ENCODE results near the gene LILRA6. TPM values are rescaled to one million over a fixed set of nuclear protein-coding genes. Genes with fewer than 3 reads are reported as not detected.
"Not testable (repeated sequence)": the region's sequence is repeated elsewhere in the genome, so short reads cannot be mapped to it uniquely, and the experiment has no call there.

The LILRA6 gene
- not detected in 2 replicates for polyA plus RNA-seq (2014; cell fraction: cytosol; rRNA removed)
- polyA plus RNA-seq (2014; cell fraction: nucleus; rRNA removed), result not detected in 2 replicates

DNA sequence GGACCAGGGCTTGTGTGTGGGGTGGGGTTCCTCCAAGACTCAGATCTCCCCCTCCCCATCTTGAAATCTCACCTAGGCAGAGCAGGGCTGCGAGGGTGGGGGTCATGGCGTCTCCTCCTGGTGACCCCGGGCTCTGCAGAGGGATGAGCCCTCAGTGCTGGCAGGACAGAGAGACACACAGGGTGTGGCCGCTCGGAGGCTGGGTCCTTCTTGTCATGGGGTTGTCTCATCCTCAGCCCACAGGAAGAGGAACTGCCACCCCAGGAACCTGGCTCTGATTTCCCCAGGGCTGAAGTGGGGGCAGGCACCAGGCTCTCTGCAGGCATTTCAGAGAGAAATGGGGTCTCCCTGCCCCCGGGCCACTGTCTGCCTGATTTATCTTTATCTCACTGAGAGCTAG lies at the start of gene LILRA6:
Gene LILRA6, minus strand, starts transcription at position 145 of the 400 bp plus-strand sequence.
- DNase-seq (ENCODE audit: low spot score), result not testable (repeated sequence)

DNA sequence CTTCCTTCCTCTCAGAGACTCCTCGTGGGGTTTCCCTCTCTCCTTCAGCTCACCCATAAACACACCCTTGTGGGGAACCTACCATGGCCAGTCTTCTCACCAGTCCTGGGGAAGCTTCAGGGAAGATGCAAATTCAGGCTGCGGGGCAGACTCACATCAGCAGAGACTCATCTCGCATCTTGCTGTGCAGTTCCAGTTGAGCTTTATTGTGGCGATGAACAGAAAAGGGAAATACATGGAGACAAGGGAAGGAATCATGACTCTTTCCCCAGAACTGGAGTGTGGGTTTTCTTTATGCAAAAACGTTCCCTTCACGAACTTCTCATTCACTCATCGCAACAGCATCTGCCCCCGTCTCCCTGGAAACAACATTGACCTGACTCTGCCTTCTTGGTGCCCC lies 46.6 kb upstream of the LILRA6 start:
- not testable (repeated sequence) for DNase-seq (ENCODE audit: low spot score)

DNA sequence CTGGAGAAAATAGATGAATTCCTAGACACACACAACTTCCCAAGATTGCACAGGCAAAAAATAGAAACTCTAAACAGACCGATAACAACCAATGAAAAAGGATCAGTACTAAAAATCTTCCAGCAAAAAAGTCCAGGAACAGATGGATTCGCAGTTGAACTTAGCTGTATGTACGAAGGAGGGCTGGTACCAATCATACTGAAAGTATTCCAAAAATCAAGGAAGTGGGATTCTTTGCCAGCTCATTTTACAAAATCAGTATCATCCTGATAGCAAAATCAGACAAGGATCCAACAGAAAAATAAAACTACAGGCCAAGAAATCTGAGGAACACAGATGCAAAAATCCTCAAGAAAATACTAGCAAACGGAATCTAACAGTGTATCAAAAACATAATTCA lies 44.9 kb upstream of the LILRA6 start:
- no peak for DNase-seq (ENCODE audit: low spot score)

DNA sequence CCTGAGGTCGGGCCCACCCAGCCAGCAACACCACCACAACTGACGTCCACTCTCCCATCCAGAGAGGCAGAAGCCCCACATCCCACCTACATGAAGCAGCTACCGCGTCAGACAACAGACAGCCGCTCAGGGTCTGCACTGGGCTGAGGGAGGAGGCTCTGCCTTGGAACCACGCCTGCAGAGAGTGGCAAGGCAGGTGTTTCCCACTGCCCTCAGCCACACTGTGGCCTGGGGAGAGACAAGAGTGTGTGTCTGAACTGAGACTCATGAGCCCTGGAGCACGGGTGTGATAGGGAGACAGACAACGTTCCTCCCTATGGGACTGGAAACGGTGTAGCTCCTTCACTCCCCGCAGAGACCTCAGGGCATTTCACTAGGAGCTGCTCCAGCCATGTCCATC lies 43.7 kb upstream of the LILRA6 start:
- DNase-seq (ENCODE audit: low spot score), result not testable (repeated sequence)

DNA sequence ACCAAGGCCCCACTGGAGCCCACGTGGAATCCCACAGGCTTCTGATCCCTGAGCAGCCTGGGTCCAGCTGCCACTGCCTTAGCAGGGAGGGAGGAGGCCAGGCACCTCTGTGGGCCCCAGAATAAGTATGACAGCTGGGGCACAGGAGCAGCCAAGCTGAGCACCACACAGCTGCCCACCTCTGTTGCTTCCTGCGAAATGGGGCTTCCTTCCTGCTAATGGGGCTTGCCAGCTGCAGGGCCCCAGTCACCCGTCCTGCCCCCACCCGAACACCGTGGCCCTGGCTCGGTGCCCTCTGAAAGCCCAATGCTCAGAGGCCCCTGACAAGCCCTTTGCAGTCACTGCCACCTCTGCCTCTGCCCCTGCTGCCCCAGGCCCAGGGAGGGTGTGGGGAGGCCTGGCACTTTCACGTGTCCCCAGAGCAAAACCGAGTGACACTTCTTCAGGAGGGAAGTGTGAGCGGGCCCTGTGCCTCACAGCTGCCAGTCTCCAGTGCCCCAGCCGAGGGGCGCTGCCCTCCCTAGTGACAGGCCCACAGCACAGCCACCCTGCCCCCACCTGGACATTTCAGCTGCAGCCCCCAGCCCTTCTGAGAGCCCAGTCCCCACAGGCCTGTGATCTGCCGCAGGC lies 43.0 kb upstream of the LILRA6 start:
- not testable (repeated sequence) for DNase-seq (ENCODE audit: low spot score)

DNA sequence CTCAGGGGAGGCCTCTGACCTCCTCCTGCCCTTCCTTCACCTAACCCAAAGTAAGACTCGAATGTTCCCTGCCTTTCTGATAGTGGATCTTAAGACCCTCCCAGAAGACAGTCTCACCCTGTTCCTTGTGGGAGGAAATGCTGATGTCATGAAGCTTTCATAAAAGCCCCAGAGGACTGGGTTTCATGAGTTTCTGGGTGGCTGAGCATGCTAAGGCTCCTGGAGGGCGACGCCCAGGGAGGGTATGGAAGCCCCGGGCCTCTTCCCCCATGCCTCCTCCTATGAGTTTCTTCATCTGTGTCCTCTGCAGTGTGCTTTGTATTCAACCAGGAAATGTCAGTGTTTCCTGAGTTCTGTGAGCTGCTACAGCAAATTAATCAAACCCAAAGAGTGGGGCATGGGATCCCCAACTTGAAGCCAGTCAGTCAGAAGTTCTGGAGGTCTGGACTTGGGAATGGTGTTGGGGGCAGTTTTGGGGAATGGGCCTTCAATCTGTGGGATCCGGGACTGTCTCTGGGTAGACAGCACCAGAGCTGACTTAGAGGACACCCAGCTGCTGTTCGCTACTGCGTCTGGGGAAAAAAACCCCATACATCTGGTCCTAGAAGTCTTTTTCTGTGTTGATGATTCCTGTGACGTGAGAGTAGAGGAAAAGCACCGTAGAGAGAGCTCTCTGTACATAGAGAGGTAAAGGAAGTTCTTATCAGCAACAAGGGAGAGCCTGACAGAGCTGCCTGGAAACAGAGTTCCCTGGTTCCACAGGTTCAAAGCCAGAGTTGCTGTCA lies 40.3 kb upstream of the LILRA6 start:
- DNase-seq (ENCODE audit: low spot score), result no peak

DNA sequence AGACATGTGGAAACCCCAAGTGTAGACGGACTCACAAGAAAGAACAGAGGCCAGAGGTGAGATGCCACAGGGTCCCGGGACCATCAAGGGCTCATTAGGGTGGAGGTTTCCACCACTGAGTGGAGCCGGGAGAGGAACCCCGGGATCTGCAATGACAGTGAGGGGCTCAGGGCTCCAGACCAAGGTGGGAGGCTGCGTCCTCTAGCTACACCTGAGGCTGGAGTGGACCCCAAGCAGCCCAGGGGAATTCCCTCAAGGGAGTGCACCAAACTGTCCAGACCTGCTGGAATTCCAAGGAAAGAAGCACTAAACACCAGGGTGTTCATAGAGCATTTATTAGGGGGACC lies 39.1 kb upstream of the LILRA6 start:
- not testable (repeated sequence) for DNase-seq (ENCODE audit: low spot score)

DNA sequence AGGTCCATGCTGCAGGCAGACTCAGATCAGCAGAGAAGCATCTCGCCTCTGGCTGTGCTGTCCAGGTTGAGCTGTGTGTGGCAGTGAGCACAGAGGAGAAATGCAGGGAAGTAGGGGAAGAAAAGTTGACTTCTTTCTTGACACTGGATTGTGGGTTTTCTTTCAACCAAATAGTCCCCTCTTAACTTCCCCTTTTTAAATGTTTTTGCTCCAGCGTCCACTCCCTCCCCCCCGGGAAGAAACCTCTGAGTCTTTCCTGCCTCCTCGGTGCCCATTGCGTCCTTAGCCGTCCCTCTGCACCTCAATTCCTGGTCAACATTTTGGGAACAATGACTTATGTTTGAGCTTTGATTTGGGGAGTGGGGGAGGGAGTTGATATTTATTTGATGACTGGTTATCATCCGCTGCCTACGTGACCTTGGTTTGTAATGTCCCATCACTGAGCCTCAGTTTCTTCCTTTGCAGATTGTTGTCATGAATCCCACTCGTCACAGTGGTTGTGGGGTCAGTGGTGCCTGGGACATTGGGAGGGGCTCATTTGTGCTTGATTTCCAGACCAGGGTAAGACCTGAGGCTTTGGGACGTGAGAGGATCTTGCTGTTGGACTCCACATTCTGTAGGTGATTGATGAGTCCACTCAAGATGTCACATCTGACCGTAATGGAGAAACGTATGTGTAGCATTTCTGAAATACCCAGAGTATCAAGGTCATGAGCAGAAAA lies 38.6 kb upstream of the LILRA6 start, which contains the start of gene LILRB2:
Gene LILRB2, minus strand, starts transcription at position 104 of the 722 bp plus-strand sequence. CDS start 614 bp downstream, outside the sequence.
- DNase-seq (ENCODE audit: low spot score), result no peak

DNA sequence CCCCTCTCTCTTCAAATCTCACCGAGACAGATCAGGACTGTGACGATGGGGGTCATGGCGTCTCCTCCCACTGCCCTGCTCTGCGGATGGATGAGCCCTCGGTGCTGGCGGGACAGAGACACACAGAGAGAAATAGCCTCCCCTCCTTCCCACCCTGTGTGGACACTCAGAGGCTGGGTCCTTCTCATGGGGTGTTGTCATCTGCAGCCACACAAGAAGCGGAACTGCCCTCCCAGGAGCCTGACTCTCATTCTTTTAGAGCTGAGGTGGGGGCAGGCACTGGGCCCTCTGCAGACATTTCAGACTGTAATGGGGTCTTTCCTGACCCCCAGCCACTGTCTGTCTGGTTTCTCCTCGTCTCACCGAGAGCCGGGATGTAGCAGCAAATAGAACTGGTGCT lies 37.9 kb upstream of the LILRA6 start:
- not testable (repeated sequence) for DNase-seq (ENCODE audit: low spot score)

DNA sequence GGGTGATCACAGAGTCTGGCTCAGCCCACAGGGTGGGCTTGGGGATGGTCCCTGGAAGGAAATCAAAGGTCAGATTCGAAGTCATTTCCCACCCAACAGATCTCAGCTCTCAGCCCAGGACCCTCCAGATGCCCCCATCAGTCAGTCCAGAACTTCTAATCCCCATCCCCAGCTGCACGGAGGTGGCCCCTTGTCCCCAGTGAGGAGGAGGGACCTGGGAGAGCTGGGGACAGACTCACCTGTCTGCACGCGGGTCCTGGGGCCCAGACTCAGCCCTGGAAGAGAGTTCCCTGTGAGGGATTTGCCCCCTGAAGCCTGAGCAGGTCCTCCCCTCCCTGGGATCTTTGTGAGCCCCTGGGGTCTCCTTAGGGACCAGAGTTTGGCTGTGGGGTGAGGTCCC lies 37.4 kb upstream of the LILRA6 start:
- not testable (repeated sequence) for DNase-seq (ENCODE audit: low spot score)

DNA sequence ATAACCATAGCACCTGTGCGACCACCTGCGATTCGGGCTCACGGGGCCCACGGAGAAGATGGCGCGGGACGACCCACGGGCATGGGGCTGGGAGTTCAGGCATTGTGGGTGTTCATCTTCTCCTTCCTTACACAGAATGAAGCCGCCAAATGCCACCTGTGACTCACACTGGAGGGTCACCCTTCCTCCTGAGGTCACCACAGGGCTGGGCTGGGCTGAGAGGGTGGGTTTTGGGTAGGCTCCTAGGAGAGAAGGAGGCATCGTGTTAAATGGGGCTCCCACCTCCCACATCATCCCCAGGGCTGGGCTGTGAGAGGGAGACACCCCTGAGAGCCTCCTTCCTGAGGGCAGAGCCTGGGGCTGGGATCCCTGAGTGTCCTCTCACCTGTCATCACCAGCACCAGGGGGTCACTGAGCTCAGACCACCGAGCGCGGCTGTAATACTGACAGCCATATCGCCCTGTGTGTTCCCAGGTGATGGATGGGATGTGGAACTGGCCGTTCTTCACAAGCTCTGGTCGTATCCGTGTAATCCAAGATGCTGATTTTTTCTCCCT lies 36.9 kb upstream of the LILRA6 start:
- no peak for DNase-seq (ENCODE audit: low spot score)

DNA sequence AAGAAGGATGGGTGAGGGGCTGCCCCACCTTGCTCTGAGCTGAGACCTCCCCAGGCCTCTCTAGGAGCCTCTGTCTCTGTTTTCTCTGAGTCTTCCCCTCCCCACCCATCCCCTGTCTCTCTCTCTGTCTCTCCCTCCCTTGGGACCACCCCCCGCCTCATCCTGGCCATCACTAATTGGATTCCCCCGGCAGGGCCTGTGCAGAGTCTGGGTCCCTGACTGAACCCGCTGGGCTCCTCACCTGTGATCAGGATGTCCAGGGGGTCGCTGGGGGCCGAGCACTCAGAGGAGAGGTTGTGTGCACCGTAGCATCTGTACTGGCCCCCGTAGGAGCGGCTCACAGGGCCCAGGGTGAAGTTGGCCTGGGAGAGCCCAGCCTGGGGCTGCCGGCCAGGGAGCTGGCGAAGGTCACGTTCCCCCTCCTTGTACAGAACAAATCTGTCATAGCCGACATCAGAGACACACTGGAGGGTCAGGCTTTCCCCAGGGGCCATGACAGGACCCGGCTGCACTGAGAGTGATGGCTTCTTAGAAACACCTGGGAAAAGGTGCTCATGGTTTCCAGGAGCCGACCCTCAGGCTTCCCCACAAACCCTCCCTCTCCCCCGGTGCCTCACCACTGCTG lies 36.1 kb upstream of the LILRA6 start:
- not testable (repeated sequence) for DNase-seq (ENCODE audit: low spot score)

DNA sequence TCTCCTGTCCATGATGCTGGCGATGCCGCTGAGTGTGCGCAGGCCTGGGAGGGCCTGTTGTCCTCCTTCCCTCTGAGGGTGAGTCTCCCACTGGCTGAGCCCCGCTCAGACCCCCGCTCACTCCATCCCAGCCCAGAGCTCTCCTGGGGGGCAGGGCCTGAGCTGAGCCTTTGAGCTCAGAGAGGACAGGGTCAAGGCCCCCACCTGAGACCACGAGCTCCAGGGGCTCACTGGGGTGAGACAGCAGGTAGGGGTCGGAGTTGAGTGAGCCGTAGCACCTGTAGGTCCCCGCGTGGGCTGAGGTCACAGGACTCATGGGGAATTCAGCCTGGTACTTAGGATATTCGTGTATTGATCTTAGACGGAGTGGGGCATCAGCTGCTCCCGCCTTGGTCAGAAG lies 35.5 kb upstream of the LILRA6 start:
- DNase-seq (ENCODE audit: low spot score), result not testable (repeated sequence)

DNA sequence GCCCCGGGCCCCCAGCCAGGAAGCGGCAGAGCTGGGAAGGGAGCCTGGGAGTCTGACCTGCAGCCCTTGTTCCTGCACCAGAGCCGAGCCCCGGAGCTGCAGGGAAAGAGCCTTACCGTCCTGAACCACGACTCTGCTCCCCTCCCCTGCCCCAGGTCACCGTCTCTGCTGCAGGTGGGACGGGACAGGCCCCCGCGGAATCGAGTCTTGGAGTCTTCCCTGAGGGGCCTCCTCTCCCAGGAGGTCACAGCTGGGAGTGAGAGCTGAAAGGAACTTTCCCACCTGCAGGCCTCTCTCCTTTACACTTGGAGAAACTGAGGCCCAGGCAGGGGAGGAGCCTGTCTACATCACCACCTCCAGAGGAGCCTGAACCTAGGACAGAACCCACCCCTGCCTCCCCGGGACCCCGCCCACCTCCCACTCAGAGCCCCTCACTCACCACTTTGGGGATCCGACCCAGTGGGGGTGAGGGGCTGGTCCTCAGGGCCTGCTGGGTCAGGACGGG lies 34.6 kb upstream of the LILRA6 start:
- DNase-seq (ENCODE audit: low spot score), result not testable (repeated sequence)

DNA sequence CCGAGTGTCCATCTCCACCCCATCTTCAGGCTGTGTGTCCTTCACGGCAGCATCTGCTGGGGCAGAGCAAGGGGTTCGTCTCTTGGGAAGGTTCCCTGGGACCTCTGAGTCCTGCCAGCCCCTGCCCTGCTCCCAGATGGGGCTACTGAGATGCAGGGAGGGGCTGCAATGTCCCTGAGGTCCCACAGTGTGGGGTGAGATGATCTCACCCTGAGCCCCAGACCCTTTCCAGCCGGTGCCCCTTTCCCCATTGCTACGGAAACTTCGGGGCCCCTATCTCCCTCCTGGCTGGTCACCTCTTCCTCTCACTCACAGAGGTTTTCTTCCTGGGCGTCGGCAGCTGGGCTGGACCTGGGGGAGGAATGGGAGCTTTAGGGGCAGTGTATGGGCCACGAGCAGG lies 33.4 kb upstream of the LILRA6 start:
- DNase-seq (ENCODE audit: low spot score), result no peak

DNA sequence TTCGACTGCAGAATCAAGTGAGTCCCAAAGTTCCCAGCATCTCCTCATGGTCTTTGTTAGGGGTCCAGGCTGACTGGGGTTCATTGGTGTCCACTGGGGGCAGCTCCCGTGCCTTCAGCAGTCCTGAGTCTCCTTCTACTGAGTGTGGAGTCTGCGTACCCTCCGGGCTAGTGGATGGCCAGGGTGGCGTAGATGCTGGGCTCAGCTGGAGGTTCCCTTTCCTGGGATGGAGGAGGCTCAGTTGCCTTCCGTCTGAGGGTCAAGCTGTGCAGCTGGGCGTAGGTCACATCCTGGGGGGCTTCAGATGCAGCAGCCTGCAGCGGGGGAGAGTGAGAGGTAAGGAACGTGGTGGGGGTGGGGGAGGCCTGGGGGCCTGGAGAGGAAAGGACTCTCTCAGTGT lies 31.9 kb upstream of the LILRA6 start:
- not testable (repeated sequence) for DNase-seq (ENCODE audit: low spot score)

DNA sequence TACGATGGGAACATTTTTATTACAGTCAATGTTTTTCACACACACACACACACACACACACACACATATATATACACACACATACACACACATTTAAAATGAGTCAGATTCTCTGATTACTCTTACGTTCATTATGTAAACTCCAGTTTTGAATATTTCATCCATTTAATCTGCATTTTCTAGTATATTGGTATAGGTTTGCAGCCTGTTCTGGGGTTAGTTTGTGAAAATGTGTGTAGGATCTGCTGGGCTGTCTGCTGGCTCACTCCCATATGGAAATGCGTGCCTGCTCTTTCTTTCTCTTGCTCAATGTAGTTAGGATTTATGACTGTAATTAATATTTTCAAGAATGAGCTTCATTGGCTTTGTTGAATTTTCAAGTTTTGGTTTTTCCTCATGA lies 31.2 kb upstream of the LILRA6 start:
- no peak for DNase-seq (ENCODE audit: low spot score)

DNA sequence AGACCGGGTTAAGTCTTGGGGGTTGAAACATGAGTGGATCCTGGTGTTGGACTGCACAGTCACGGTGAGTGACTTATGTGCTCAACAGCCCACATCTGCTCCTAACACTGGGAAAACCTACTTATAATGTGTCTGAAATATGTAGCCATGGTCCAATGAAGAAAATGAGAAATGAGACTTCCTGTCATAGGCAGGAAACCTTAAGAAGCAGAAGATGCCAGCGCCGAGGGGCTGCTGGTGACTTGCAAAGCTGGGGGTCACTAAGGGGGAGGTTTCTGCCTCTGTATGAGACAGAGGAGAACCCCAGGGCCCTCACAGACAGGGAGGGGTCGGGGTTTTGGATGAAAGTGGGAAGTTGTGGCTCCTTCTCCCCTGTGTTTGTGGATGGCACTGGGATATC lies 29.6 kb upstream of the LILRA6 start:
- DNase-seq (ENCODE audit: low spot score), result not testable (repeated sequence)

DNA sequence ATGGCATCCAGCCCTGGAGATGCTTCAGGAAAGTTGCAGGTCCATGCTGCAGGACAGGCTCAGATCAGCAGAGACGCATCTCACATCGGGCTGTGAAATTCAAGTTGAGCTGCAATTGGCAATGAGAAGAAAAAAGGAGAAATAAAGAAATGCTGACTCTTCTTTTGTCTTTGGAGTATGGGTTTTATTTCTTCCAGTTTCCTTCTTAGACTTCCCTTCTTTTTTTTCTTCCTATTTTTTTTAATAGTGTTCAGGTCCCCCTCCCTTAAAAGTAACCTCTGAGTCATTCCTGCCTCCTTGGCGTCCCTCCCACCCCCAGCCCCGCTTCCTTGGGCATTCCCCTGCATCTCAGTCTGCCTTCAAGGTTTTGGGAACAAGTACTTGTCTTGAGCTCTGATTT lies 29.0 kb upstream of the LILRA6 start:
- not testable (repeated sequence) for DNase-seq (ENCODE audit: low spot score)

DNA sequence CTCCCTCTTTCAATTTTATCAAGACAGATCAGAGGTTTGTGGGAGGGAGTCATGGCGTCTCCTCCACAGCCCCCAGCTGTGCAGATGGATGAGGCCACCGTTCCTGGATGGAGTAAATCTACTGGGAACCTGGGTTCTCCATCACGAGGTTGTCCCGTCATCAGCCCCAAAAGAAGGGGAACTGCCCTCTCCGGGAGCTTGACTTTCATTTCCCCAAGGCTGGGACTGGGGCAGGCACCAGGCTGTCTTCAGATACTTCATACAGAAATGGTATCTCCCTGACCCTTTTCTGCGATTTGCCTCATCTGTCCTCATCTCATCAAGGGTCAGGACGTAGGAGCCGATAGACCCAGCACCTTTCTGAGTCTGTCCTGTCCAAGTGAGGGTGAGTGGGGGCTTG lies 28.5 kb upstream of the LILRA6 start:
- no peak for DNase-seq (ENCODE audit: low spot score)

DNA sequence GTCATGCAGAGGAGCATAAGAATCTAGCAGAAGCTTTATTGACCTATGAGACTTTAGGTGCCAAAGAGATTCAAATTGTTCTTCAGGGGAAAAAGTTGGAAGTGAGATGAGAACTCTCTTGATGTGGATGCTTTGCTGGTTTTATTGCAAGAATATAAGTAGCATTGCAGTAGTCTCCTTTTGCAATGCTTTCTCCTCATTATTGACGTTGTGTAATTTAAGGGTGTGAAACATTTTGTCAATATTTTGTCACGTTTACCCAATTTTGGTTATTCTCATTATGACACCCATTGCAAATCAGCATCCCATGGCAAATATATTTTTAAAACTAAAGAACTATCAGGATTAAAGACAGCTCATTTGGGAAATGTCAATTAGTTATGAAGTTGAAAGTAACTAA lies 26.3 kb upstream of the LILRA6 start:
- DNase-seq (ENCODE audit: low spot score), result no peak
